Trophoblast cell (in vitro differentiated cells and primary cell): ENCODE data around the gene MAML1.

Source experiments
- DNase-seq, 2 donors: peaks; one replicate each; pipeline ENCODE4 v3.0.0-alpha.2; 2016
- H2AFZ ChIP-seq: 2 replicates; pipeline ENCODE4 v1.6.1; 2013; ENCODE audit warnings: low read length, moderate library complexity, mild to moderate bottlenecking; ENCODE audit not compliant: insufficient read depth, poor library complexity
- H2AK5ac ChIP-seq: 2 replicates; pipeline ENCODE4 v1.6.1; 2013; ENCODE audit warnings: mild to moderate bottlenecking, low read length
- H2BK120ac ChIP-seq: 2 replicates; pipeline ENCODE4 v1.6.1; 2013; ENCODE audit warnings: low read length, mild to moderate bottlenecking, moderate library complexity; ENCODE audit not compliant: insufficient read depth, poor library complexity
- H2BK12ac ChIP-seq: 2 replicates; pipeline ENCODE4 v1.6.1; 2013; ENCODE audit warnings: mild to moderate bottlenecking, low read length, moderate library complexity
- H2BK5ac ChIP-seq: 2 replicates; pipeline ENCODE4 v1.6.1; 2013; ENCODE audit warnings: low read length, low read depth, moderate library complexity, mild to moderate bottlenecking; ENCODE audit not compliant: poor library complexity
- H3K14ac ChIP-seq: 2 replicates; pipeline ENCODE4 v1.6.1; 2013; ENCODE audit warnings: mild to moderate bottlenecking, low read length
- H3K18ac ChIP-seq: 2 replicates; pipeline ENCODE4 v1.6.1; 2013; ENCODE audit warnings: mild to moderate bottlenecking, low read length
- H3K23ac ChIP-seq: 2 replicates; pipeline ENCODE4 v1.6.1; 2013; ENCODE audit warnings: low read length
- H3K27ac ChIP-seq: 2 replicates; pipeline ENCODE4 v1.5.1; 2013; ENCODE audit warnings: low read depth, mild to moderate bottlenecking, inconsistent platforms, low read length, moderate library complexity
- H3K27me3 ChIP-seq: 2 replicates; pipeline ENCODE4 v1.6.1; 2013; ENCODE audit warnings: inconsistent platforms, mild to moderate bottlenecking, low read length, moderate library complexity; ENCODE audit not compliant: insufficient read depth
- H3K36me3 ChIP-seq, 2 experiments: 1 replicate in 1 of 2; 2 replicates in 1 of 2; pipeline ENCODE4 v1.6.1; 2013; ENCODE audit warnings: low read length in 2 of 2, mild to moderate bottlenecking in 2 of 2, moderate library complexity in 1 of 2; ENCODE audit not compliant: insufficient read depth in 2 of 2, control insufficient read depth in 1 of 2
- H3K4ac ChIP-seq: 2 replicates; pipeline ENCODE4 v1.6.1; 2013; ENCODE audit warnings: low read depth, mild to moderate bottlenecking, low read length, moderate library complexity
- H3K4me1 ChIP-seq, 2 experiments: 1 replicate in 1 of 2; 2 replicates in 1 of 2; pipeline ENCODE4 v1.6.1; 2013; ENCODE audit warnings: low read length in 2 of 2, mild to moderate bottlenecking in 2 of 2, moderate library complexity in 1 of 2; ENCODE audit not compliant: insufficient read depth in 2 of 2, control insufficient read depth in 1 of 2
- H3K4me2 ChIP-seq: 2 replicates; pipeline ENCODE4 v1.6.1; 2013; ENCODE audit warnings: inconsistent platforms, mild to moderate bottlenecking, low read length, moderate library complexity
- H3K4me3 ChIP-seq: 2 replicates; pipeline ENCODE4 v1.5.1; 2013; ENCODE audit warnings: mild to moderate bottlenecking, low read depth, low read length, inconsistent platforms
- H3K79me1 ChIP-seq: one replicate; pipeline ENCODE4 v1.6.1; 2013; ENCODE audit warnings: low read length
- H3K79me2 ChIP-seq: 2 replicates; pipeline ENCODE4 v1.6.1; 2013; ENCODE audit warnings: low read length, mild to moderate bottlenecking; ENCODE audit not compliant: control insufficient read depth, insufficient read depth, poor library complexity
- H3K9ac ChIP-seq: 2 replicates; pipeline ENCODE4 v1.6.1; 2013; ENCODE audit warnings: mild to moderate bottlenecking, low read length
- H3K9me3 ChIP-seq: 2 replicates; pipeline ENCODE4 v1.6.1; 2013; ENCODE audit warnings: low read depth, mild to moderate bottlenecking, control low read depth, inconsistent platforms, low read length; ENCODE audit not compliant: insufficient read depth
- H4K12ac ChIP-seq: 2 replicates; pipeline ENCODE4 v1.6.1; 2013; ENCODE audit warnings: low read depth, mild to moderate bottlenecking, low read length, moderate library complexity
- H4K8ac ChIP-seq: 2 replicates; pipeline ENCODE4 v1.6.1; 2013; ENCODE audit warnings: low read depth, mild to moderate bottlenecking, low read length, moderate library complexity
- H4K91ac ChIP-seq: one replicate; pipeline ENCODE4 v1.6.1; 2013; ENCODE audit warnings: low read depth, mild to moderate bottlenecking, low read length, moderate library complexity
- WGBS: extraction: QIAGEN DNeasy Blood & Tissue Kit; methylation state at CpG from one replicate; pipeline ENCODE4 v1.1.7; 2013; ENCODE audit warnings: missing lambda C conversion rate; ENCODE audit not compliant: insufficient read length, insufficient coverage; ENCODE audit errors: extremely low coverage; 5-methylcytosine and 5-hydroxymethylcytosine counted together

MAML1 gene

GRCh38 chr5:179821298-179822058 lies 88.9 kb downstream of the MAML1 start:
- H3K4me2 ChIP-seq, result peak overlapping the region; percentile 74
- no peaks in the 10 kb centered on the region for H3K27me3 ChIP-seq
- H2AFZ ChIP-seq, result peak overlapping the region; percentile 46
- H2BK12ac ChIP-seq, result peak overlapping the region; percentile 10
- peaks cover 31 to 37% of the 10 kb centered on the region in 2 experiments for H3K4me1 ChIP-seq
- no peaks in the 10 kb centered on the region for H3K9me3 ChIP-seq
- peak overlapping the region; percentile 92 for H3K18ac ChIP-seq
- H3K79me1 ChIP-seq, result peaks cover 40% of the 10 kb centered on the region
- H3K9ac ChIP-seq, result peak overlapping the region; percentile 87
- peak overlapping the region; percentile 64 for H4K8ac ChIP-seq
- no peak overlapping the region for H3K23ac ChIP-seq
- peak overlapping the region; percentile 86 for H3K27ac ChIP-seq
- peak overlapping the region; percentile 95 for H3K4me3 ChIP-seq
- H2AK5ac ChIP-seq, result peak overlapping the region; percentile 75
- H2BK120ac ChIP-seq, result peak overlapping the region; percentile 88
- WGBS, result no CpG with 5 or more reads among the region's 54 CpGs
- peak overlapping the region; percentile 22 for H4K12ac ChIP-seq
- H3K36me3 ChIP-seq, result peaks cover 41 to 44% of the 10 kb centered on the region in 2 experiments
- H2BK5ac ChIP-seq, result peak overlapping the region; percentile 80
- peak overlapping the region; percentile 83 for H4K91ac ChIP-seq
- peak overlapping the region; percentile 86 for H3K14ac ChIP-seq
- H3K4ac ChIP-seq, result peak overlapping the region; percentile 85
- peak; percentile 88 to 91 for DNase-seq
- H3K79me2 ChIP-seq, result peaks cover 30% of the 10 kb centered on the region

- WGBS, result no CpG with 5 or more reads among the region's 3 CpGs
- H3K27ac ChIP-seq, result no peak overlapping the region
These were observed 89.4 kb downstream of the MAML1 start for GRCh38 chr5:179822059-179822432.

GRCh38 chr5:179822444-179822990 lies 89.9 kb downstream of the MAML1 start:
- Histone ChIP-seq H3K9me3 (no peaks in the 10 kb centered on the region), H3K79me2 (peaks cover 27% of the 10 kb centered on the region), H3K23ac (no peak overlapping the region), H2AK5ac (no peak overlapping the region), H3K79me1 (peaks cover 32% of the 10 kb centered on the region), H3K4me2 (peak overlapping the region; percentile 74), H3K18ac (peak overlapping the region; percentile 1), H4K8ac (no peak overlapping the region), H3K9ac (no peak overlapping the region), H3K4me1 (peaks cover 27 to 31% of the 10 kb centered on the region in 2 experiments), H3K4me3 (no peak overlapping the region), H3K36me3 (peaks cover 50 to 51% of the 10 kb centered on the region in 2 experiments), H3K4ac (peak overlapping the region; percentile 30), H2BK12ac (no peak overlapping the region), H2BK5ac (no peak overlapping the region), H4K91ac (no peak overlapping the region), H4K12ac (no peak overlapping the region), H3K27me3 (no peaks in the 10 kb centered on the region), H2BK120ac (no peak overlapping the region), H3K27ac (no peak overlapping the region), H2AFZ (no peak overlapping the region), H3K14ac (no peak overlapping the region)
- no CpG with 5 or more reads among the region's 8 CpGs for WGBS
- peak in 1 of 2 donors; percentile 3 for DNase-seq

More at GRCh38 chr5:179822059-179822432, 89.4 kb downstream of the MAML1 start:
- no peak overlapping the region for H2AK5ac ChIP-seq
- peak overlapping the region; percentile 74 for H3K4me2 ChIP-seq
- no peak overlapping the region for H3K18ac ChIP-seq
- H2AFZ ChIP-seq, result no peak overlapping the region
- H3K79me2 ChIP-seq, result peaks cover 28% of the 10 kb centered on the region
- H2BK120ac ChIP-seq, result no peak overlapping the region
- H4K8ac ChIP-seq, result no peak overlapping the region
- H3K4ac ChIP-seq, result peak overlapping the region; percentile 25
- H3K9me3 ChIP-seq, result no peaks in the 10 kb centered on the region
- no peak overlapping the region for H3K23ac ChIP-seq
- no peak overlapping the region for H4K12ac ChIP-seq
- DNase-seq, result no peak
- peaks cover 34% of the 10 kb centered on the region for H3K79me1 ChIP-seq
- no peak overlapping the region for H4K91ac ChIP-seq
- no peak overlapping the region for H3K9ac ChIP-seq
- no peak overlapping the region for H3K14ac ChIP-seq
- H2BK12ac ChIP-seq, result no peak overlapping the region
- peaks cover 29 to 34% of the 10 kb centered on the region in 2 experiments for H3K4me1 ChIP-seq
- H3K4me3 ChIP-seq, result no peak overlapping the region
- no peaks in the 10 kb centered on the region for H3K27me3 ChIP-seq
- peaks cover 47 to 48% of the 10 kb centered on the region in 2 experiments for H3K36me3 ChIP-seq
- H2BK5ac ChIP-seq, result no peak overlapping the region

GRCh38 chr5:179823937-179824744 lies 91.5 kb downstream of the MAML1 start:
- H4K91ac ChIP-seq, result no peak overlapping the region
- peaks cover 24% of the 10 kb centered on the region for H3K79me2 ChIP-seq
- H3K27me3 ChIP-seq, result no peaks in the 10 kb centered on the region
- no peak overlapping the region for H3K4me3 ChIP-seq
- H3K79me1 ChIP-seq, result peaks cover 22% of the 10 kb centered on the region
- DNase-seq, result no peak
- H3K18ac ChIP-seq, result no peak overlapping the region
- no peak overlapping the region for H2BK120ac ChIP-seq
- no peak overlapping the region for H3K4me2 ChIP-seq
- peaks cover 2% of the 10 kb centered on the region for H3K9me3 ChIP-seq
- no peak overlapping the region for H3K23ac ChIP-seq
- H3K4me1 ChIP-seq, result peaks cover 19 to 21% of the 10 kb centered on the region in 2 experiments
- no CpG with 5 or more reads among the region's 22 CpGs for WGBS
- no peak overlapping the region for H2AK5ac ChIP-seq
- no peak overlapping the region for H4K8ac ChIP-seq
- H3K9ac ChIP-seq, result no peak overlapping the region
- H3K27ac ChIP-seq, result no peak overlapping the region
- H2AFZ ChIP-seq, result no peak overlapping the region
- H2BK12ac ChIP-seq, result no peak overlapping the region
- peaks cover 58 to 61% of the 10 kb centered on the region in 2 experiments for H3K36me3 ChIP-seq
- no peak overlapping the region for H3K14ac ChIP-seq
- H3K4ac ChIP-seq, result no peak overlapping the region
- no peak overlapping the region for H2BK5ac ChIP-seq
- no peak overlapping the region for H4K12ac ChIP-seq
